ENCODE data around the gene PIP4P1.

Gene PIP4P1

DNA sequence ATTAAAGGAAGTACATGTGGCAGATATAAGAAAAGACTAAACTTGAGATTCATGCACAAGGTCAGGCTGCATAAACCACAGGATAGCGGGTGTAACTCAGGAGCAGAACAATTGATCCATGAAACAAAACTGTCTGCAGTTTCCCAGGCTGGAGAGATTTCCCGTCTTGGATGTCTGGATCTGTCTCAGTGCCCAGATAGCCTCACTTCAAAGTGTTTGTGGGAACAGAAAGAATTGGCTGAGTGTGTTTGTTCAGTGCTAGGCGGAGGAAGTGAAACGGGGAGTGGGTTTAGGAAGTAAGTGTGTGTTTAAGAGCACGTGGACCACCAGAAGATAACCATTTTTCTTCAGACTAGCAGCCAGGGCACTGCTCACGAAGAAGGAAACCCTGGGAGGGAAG, 42.7 kb upstream of the PIP4P1 start:
- H3K4me3 ChIP-seq (ENCODE audit: low read length) = no peak overlapping the region
- no peak overlapping the region for H2AFZ ChIP-seq (ENCODE audit: low read length)
- no peak overlapping the region for H3K27ac ChIP-seq (ENCODE audit: low read length)
- no peak for DNase-seq
- no peaks in the 10 kb centered on the region for H3K9me3 ChIP-seq (replicated peaks; ENCODE audit: insufficient read depth, low read length)
- H3K27me3 ChIP-seq (replicated peaks; ENCODE audit: insufficient read depth, low read length) = no peaks in the 10 kb centered on the region
- TF ChIP-seq EZH2phosphoT487 (IDR thresholded peaks at IDR 0.05; ENCODE audit: low read length) (no peak), EZH2 (optimal IDR thresholded peaks at IDR 0.05; ENCODE audit: low read depth, low read length) (no peak)
- TF ChIP-seq, protein P1, sequence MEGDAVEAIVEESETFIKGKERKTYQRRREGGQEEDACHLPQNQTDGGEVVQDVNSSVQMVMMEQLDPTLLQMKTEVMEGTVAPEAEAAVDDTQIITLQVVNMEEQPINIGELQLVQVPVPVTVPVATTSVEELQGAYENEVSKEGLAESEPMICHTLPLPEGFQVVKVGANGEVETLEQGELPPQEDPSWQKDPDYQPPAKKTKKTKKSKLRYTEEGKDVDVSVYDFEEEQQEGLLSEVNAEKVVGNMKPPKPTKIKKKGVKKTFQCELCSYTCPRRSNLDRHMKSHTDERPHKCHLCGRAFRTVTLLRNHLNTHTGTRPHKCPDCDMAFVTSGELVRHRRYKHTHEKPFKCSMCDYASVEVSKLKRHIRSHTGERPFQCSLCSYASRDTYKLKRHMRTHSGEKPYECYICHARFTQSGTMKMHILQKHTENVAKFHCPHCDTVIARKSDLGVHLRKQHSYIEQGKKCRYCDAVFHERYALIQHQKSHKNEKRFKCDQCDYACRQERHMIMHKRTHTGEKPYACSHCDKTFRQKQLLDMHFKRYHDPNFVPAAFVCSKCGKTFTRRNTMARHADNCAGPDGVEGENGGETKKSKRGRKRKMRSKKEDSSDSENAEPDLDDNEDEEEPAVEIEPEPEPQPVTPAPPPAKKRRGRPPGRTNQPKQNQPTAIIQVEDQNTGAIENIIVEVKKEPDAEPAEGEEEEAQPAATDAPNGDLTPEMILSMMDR (IDR thresholded peaks at IDR 0.05; ENCODE audit: low read length) = no peak
- no peaks in the 10 kb centered on the region for H3F3A ChIP-seq (ENCODE audit: insufficient read depth, low read length)
- H3K79me2 ChIP-seq (ENCODE audit: low read length) = no peaks in the 10 kb centered on the region
- H3K36me3 ChIP-seq (replicated peaks; ENCODE audit: insufficient read depth, low read length) = no peaks in the 10 kb centered on the region
- H3K9me2 ChIP-seq (replicated peaks; ENCODE audit: insufficient read depth, low read length) = no peaks in the 10 kb centered on the region
- H3K9ac ChIP-seq (ENCODE audit: low read length) = no peak overlapping the region
- H3K4me2 ChIP-seq (ENCODE audit: low read depth, low read length) = no peak overlapping the region
- H3K4me1 ChIP-seq (ENCODE audit: low read length) = no peaks in the 10 kb centered on the region
- H4K20me1 ChIP-seq (ENCODE audit: insufficient read depth, low read length) = no peaks in the 10 kb centered on the region

DNA sequence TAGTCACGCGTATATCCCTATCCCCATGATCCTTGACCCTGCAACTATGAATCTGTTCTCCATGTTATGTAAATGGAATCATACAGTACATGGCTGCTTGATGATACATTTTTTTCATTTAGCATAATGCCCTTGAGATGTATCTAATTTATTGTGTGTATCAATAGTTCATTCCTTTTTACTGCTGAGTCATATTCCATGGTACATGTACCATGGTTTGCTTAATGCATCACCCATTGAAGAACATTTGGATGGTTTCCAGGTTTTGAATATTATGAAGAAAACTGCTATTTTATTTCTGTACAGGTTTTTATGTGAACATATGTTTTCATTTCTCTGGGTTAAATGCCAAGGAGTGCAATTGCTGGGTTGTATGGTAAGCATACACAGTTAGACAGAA, 40.1 kb upstream of the PIP4P1 start:
- Histone ChIP-seq H3K36me3 (replicated peaks; ENCODE audit: insufficient read depth, low read length) (no peaks in the 10 kb centered on the region), H3K4me3 (ENCODE audit: low read length) (no peak overlapping the region), H3K27me3 (replicated peaks; ENCODE audit: insufficient read depth, low read length) (no peaks in the 10 kb centered on the region), H3K9me3 (replicated peaks; ENCODE audit: insufficient read depth, low read length) (no peaks in the 10 kb centered on the region), H4K20me1 (ENCODE audit: insufficient read depth, low read length) (no peaks in the 10 kb centered on the region), H3F3A (ENCODE audit: insufficient read depth, low read length) (no peaks in the 10 kb centered on the region), H3K79me2 (ENCODE audit: low read length) (no peaks in the 10 kb centered on the region), H2AFZ (ENCODE audit: low read length) (no peak overlapping the region), H3K4me1 (ENCODE audit: low read length) (no peaks in the 10 kb centered on the region), H3K9ac (ENCODE audit: low read length) (no peak overlapping the region), H3K9me2 (replicated peaks; ENCODE audit: insufficient read depth, low read length) (no peaks in the 10 kb centered on the region), H3K27ac (ENCODE audit: low read length) (no peak overlapping the region), H3K4me2 (ENCODE audit: low read depth, low read length) (no peak overlapping the region)
- TF ChIP-seq EZH2phosphoT487 (IDR thresholded peaks at IDR 0.05; ENCODE audit: low read length) (no peak), EZH2 (optimal IDR thresholded peaks at IDR 0.05; ENCODE audit: low read depth, low read length) (no peak)
- TF ChIP-seq, protein P1 (IDR thresholded peaks at IDR 0.05; ENCODE audit: low read length) = no peak
- DNase-seq = no peak

DNA sequence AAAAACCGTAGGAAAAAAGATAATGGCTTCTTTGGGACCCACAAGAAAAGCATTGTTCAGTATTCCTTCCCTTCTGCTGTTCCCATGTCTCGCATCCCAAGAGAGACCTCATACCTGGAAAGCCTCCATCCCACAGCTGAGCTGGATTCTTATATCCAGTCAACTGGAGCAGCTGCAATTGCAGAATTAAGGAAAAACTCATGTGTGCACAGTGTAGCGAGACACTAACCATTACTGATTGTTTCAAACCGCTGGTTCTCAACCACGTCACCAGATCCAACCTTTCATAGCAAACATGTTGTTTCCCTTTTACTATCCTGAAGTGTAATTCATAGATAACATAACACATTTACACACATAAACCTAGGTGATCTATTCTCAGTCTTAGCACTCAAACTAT, 38.6 kb upstream of the PIP4P1 start:
- no peak overlapping the region for H3K4me2 ChIP-seq (ENCODE audit: low read depth, low read length)
- H3K27me3 ChIP-seq (replicated peaks; ENCODE audit: insufficient read depth, low read length) = no peaks in the 10 kb centered on the region
- H4K20me1 ChIP-seq (ENCODE audit: insufficient read depth, low read length) = no peaks in the 10 kb centered on the region
- DNase-seq = no peak
- no peak overlapping the region for H3K27ac ChIP-seq (ENCODE audit: low read length)
- H3K79me2 ChIP-seq (ENCODE audit: low read length) = no peaks in the 10 kb centered on the region
- H3K4me3 ChIP-seq (ENCODE audit: low read length) = no peak overlapping the region
- no peaks in the 10 kb centered on the region for H3K4me1 ChIP-seq (ENCODE audit: low read length)
- H2AFZ ChIP-seq (ENCODE audit: low read length) = no peak overlapping the region
- H3K9me3 ChIP-seq (replicated peaks; ENCODE audit: insufficient read depth, low read length) = no peaks in the 10 kb centered on the region
- H3K9ac ChIP-seq (ENCODE audit: low read length) = no peak overlapping the region
- H3K36me3 ChIP-seq (replicated peaks; ENCODE audit: insufficient read depth, low read length) = no peaks in the 10 kb centered on the region
- no peaks in the 10 kb centered on the region for H3K9me2 ChIP-seq (replicated peaks; ENCODE audit: insufficient read depth, low read length)
- TF ChIP-seq EZH2phosphoT487 (IDR thresholded peaks at IDR 0.05; ENCODE audit: low read length) = no peak
- H3F3A ChIP-seq (ENCODE audit: insufficient read depth, low read length) = no peaks in the 10 kb centered on the region

DNA sequence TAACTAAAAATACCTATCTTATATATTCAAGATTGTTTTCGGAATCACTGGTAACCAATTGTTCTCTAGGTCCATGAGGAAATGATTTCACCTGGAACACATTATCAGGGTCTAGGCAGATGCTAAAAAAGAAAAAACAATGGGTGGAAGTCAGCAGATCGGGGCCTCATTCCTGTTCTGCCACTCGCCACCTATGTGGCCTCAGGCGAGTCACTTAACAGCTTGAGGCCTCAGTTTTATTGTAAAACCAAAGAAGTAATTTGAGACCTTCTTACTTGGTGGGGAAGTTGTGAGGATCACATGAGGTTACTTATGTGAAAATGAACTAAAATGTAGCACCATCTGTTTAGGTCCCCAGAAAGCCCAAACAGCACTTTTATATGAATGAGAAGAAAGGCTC, 37.9 kb upstream of the PIP4P1 start:
- no peak for TF ChIP-seq EZH2 (optimal IDR thresholded peaks at IDR 0.05; ENCODE audit: low read depth, low read length)
- no peak for TF ChIP-seq EZH2phosphoT487 (IDR thresholded peaks at IDR 0.05; ENCODE audit: low read length)
- TF ChIP-seq, protein P1 (IDR thresholded peaks at IDR 0.05; ENCODE audit: low read length) = no peak
- DNase-seq = no peak
- no peak overlapping the region for H3K27ac ChIP-seq (ENCODE audit: low read length)
- no peak overlapping the region for H3K4me2 ChIP-seq (ENCODE audit: low read depth, low read length)
- no peak overlapping the region for H2AFZ ChIP-seq (ENCODE audit: low read length)
- no peak overlapping the region for H3K9ac ChIP-seq (ENCODE audit: low read length)
- H3F3A ChIP-seq (ENCODE audit: insufficient read depth, low read length) = no peaks in the 10 kb centered on the region
- no peaks in the 10 kb centered on the region for H3K9me2 ChIP-seq (replicated peaks; ENCODE audit: insufficient read depth, low read length)
- no peaks in the 10 kb centered on the region for H3K9me3 ChIP-seq (replicated peaks; ENCODE audit: insufficient read depth, low read length)
- H3K4me1 ChIP-seq (ENCODE audit: low read length) = no peaks in the 10 kb centered on the region
- no peaks in the 10 kb centered on the region for H4K20me1 ChIP-seq (ENCODE audit: insufficient read depth, low read length)
- no peaks in the 10 kb centered on the region for H3K36me3 ChIP-seq (replicated peaks; ENCODE audit: insufficient read depth, low read length)
- no peaks in the 10 kb centered on the region for H3K79me2 ChIP-seq (ENCODE audit: low read length)
- H3K4me3 ChIP-seq (ENCODE audit: low read length) = no peak overlapping the region
- H3K27me3 ChIP-seq (replicated peaks; ENCODE audit: insufficient read depth, low read length) = no peaks in the 10 kb centered on the region

All from MM.1S (cell line).